DOHH2 (cell line): ENCODE results near the gene SLC12A4.
"Not testable (repeated sequence)": the region's sequence is repeated elsewhere in the genome, so short reads cannot be mapped to it uniquely, and the experiment has no call there.

ENCODE experiments used
- H3F3A ChIP-seq: fragments of 200-600 bp; sonication (generic), shearing (Covaris generic); 2 replicates; pipeline ENCODE4 v1.6.0; 2016; ENCODE audit warnings: antibody characterized with exemption, mild to moderate bottlenecking; ENCODE audit not compliant: control insufficient read depth, insufficient read depth
- H3K27ac ChIP-seq: fragments of 200-600 bp; sonication (generic); 2 replicates; pipeline ENCODE4 v1.5.1; 2014; ENCODE audit warnings: low read depth, mild to moderate bottlenecking, low read length, moderate library complexity
- H3K27me3 ChIP-seq: fragments of 200-600 bp; sonication (generic); 2 replicates; pipeline ENCODE4 v1.6.1; 2014; ENCODE audit warnings: mild to moderate bottlenecking, low read length, mixed read lengths; ENCODE audit not compliant: control insufficient read depth
- H3K36me3 ChIP-seq: fragments of 200-600 bp; sonication (generic); 2 replicates; pipeline ENCODE4 v1.6.1; 2014; ENCODE audit warnings: mild to moderate bottlenecking, low read length, moderate library complexity, mixed read lengths; ENCODE audit not compliant: control insufficient read depth
- H3K4me1 ChIP-seq: fragments of 200-600 bp; sonication (generic); 2 replicates; pipeline ENCODE4 v1.6.1; 2014; ENCODE audit warnings: mild to moderate bottlenecking, low read length, mixed read lengths; ENCODE audit not compliant: control insufficient read depth
- H3K4me2 ChIP-seq: fragments of 200-600 bp; sonication (generic); 2 replicates; pipeline ENCODE4 v1.6.0; 2014; ENCODE audit warnings: mild to moderate bottlenecking, low read length, moderate library complexity
- H3K4me3 ChIP-seq: fragments of 200-600 bp; sonication (generic); 2 replicates; pipeline ENCODE4 v1.5.1; 2014; ENCODE audit warnings: mild to moderate bottlenecking, low read length, mixed read lengths
- H3K79me2 ChIP-seq: fragments of 200-600 bp; sonication (generic); 2 replicates; pipeline ENCODE4 v1.6.1; 2014; ENCODE audit warnings: mild to moderate bottlenecking, low read length, mixed read lengths; ENCODE audit not compliant: control insufficient read depth
- H3K9me2 ChIP-seq: fragments of 200-600 bp; sonication (generic); replicated peaks from 2 replicates; pipeline ENCODE4 v1.6.1; 2014; ENCODE audit warnings: mild to moderate bottlenecking, low read length, mixed read lengths; ENCODE audit not compliant: control insufficient read depth
- H3K9me3 ChIP-seq: fragments of 200-600 bp; sonication (generic); 2 replicates; pipeline ENCODE4 v1.6.1; 2014; ENCODE audit warnings: antibody characterized with exemption, low read length, mixed read lengths; ENCODE audit not compliant: control insufficient read depth, insufficient read depth
- H4K20me1 ChIP-seq: fragments of 200-600 bp; sonication (generic); 2 replicates; pipeline ENCODE4 v1.6.0; 2014; ENCODE audit warnings: low read depth, mild to moderate bottlenecking, antibody characterized with exemption, low read length, moderate library complexity; ENCODE audit not compliant: control insufficient read depth, insufficient read depth
- EZH2phosphoT487 ChIP-seq: fragments of 200-600 bp; sonication (generic); IDR thresholded peaks from 2 replicates; pipeline ENCODE4 v1.6.1; 2017; ENCODE audit warnings: borderline replicate concordance, mild to moderate bottlenecking, antibody characterized with exemption, low read length, moderate library complexity, mixed read lengths
- TF ChIP-seq, protein P1 (sequence below): fragments of 200-600 bp; sonication (generic); IDR thresholded peaks from one replicate; pipeline ENCODE4 v1.5.1; 2014; ENCODE audit warnings: antibody characterized with exemption, mild to moderate bottlenecking, low read depth, low read length; ENCODE audit not compliant: poor library complexity, severe bottlenecking

SLC12A4 gene

GRCh38 chr16:68003031-68003430, 34.6 kb upstream of the SLC12A4 start:
- no peaks in the 10 kb centered on the region for H3K36me3 ChIP-seq
- no peak overlapping the region for H3K4me3 ChIP-seq
- H3K79me2 ChIP-seq = no peaks in the 10 kb centered on the region
- H3K9me3 ChIP-seq = no peaks in the 10 kb centered on the region
- H4K20me1 ChIP-seq = no peaks in the 10 kb centered on the region
- no peaks in the 10 kb centered on the region for H3F3A ChIP-seq
- peaks cover 30% of the 10 kb centered on the region for H3K4me1 ChIP-seq
- no peaks in the 10 kb centered on the region for H3K9me2 ChIP-seq
- no peaks in the 10 kb centered on the region for H3K27me3 ChIP-seq
- no peak for TF ChIP-seq EZH2phosphoT487
- TF ChIP-seq, protein P1, sequence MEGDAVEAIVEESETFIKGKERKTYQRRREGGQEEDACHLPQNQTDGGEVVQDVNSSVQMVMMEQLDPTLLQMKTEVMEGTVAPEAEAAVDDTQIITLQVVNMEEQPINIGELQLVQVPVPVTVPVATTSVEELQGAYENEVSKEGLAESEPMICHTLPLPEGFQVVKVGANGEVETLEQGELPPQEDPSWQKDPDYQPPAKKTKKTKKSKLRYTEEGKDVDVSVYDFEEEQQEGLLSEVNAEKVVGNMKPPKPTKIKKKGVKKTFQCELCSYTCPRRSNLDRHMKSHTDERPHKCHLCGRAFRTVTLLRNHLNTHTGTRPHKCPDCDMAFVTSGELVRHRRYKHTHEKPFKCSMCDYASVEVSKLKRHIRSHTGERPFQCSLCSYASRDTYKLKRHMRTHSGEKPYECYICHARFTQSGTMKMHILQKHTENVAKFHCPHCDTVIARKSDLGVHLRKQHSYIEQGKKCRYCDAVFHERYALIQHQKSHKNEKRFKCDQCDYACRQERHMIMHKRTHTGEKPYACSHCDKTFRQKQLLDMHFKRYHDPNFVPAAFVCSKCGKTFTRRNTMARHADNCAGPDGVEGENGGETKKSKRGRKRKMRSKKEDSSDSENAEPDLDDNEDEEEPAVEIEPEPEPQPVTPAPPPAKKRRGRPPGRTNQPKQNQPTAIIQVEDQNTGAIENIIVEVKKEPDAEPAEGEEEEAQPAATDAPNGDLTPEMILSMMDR = no peak
- no peak overlapping the region for H3K27ac ChIP-seq
- H3K4me2 ChIP-seq = no peak overlapping the region

GRCh38 chr16:68000450-68000849, 32.0 kb upstream of the SLC12A4 start:
- Histone ChIP-seq H3K4me1 (peaks cover 21% of the 10 kb centered on the region), H3K27me3 (no peaks in the 10 kb centered on the region), H3K9me2 (no peaks in the 10 kb centered on the region), H4K20me1 (no peaks in the 10 kb centered on the region), H3K36me3 (no peaks in the 10 kb centered on the region), H3K9me3 (no peaks in the 10 kb centered on the region), H3K79me2 (no peaks in the 10 kb centered on the region), H3K4me3 (peak overlapping the region; percentile 37), H3K27ac (no peak overlapping the region), H3K4me2 (peak overlapping the region; percentile 60), H3F3A (no peaks in the 10 kb centered on the region)
- no peak for TF ChIP-seq EZH2phosphoT487
- TF ChIP-seq, protein P1 = no peak

DNA sequence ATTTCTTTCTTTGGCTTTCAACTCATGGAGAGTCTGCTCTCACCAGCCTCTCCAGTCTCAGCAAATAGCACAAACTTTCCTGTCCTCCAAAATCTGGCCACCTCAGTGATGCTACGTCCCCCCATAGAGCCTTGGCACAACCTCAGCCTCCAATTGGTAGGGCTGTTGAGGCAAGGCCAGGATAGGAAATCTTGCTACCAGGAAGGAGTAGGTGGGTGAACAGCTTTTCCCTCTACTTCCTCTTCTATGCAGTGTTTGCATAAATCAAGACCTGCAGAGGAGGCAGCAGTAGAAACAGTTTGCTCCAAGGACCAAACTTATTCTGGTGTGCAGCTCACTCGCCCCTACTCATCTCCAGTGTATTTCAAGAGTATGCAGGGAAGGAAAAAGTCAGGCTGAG, 31.5 kb upstream of the SLC12A4 start:
- Histone ChIP-seq H3K4me1 (peaks cover 18% of the 10 kb centered on the region), H3K27ac (no peak overlapping the region), H3K9me3 (no peaks in the 10 kb centered on the region), H3K9me2 (no peaks in the 10 kb centered on the region), H3F3A (no peaks in the 10 kb centered on the region; the same call in 1 of the 2 replicates), H3K27me3 (no peaks in the 10 kb centered on the region), H3K36me3 (no peaks in the 10 kb centered on the region), H4K20me1 (no peaks in the 10 kb centered on the region), H3K4me3 (peak overlapping the region; percentile 37), H3K4me2 (peak overlapping the region; percentile 60), H3K79me2 (no peaks in the 10 kb centered on the region)
- TF ChIP-seq, protein P1 = no peak

DNA sequence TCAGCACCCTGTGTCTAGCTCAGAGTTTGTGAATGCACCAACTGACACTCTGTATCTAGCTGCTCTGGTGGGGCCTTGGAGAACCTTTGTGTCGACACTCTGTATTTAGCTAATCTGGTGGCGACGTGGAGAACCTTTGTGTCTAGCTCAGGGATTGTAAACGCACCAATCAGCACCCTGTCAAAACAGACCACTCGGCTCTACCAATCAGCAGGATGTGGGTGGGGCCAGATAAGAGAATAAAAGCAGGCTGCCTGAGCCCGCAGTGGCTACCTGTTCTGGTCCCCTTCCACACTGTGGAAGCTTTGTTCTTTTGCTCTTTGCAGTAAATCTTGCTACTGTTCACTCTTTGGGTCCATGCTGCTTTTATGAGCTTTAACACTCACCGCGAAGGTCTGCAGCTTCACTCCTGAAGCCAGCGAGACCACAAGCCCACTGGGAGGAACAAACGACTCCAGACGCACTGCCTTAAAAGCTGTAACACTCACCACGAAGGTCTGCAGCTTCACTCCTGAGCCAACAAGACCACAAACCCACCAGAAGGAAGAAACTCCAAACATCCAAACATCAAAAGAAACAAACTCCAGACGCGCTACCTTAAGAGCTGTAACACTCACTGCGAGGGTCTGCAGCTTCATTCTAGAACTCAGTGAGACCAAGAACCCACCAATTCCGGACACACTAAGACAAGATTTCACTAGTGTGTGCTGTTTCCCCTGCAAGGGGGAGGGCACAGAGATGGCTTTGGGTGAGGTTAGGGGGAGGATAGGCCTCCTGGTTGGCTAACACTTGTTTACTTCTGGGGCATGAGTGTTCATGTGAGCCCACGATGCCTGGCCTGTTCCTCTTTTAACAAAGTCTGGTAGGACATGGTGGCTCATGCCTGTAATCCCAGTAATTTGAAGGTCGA, 30.6 kb upstream of the SLC12A4 start, which contains the start of gene DPEP2:
Gene DPEP2 (minus strand): TSS at position 706 of the 910 bp plus-strand sequence. CDS start 6,272 bp downstream, outside the sequence.
- not testable (repeated sequence) for H3K9me3 ChIP-seq, H3K27me3 ChIP-seq, H3F3A ChIP-seq, H4K20me1 ChIP-seq, H3K27ac ChIP-seq, H3K79me2 ChIP-seq, H3K36me3 ChIP-seq, H3K9me2 ChIP-seq
- Histone ChIP-seq H3K4me3 (peak within 1 kb of the TSS; percentile 37), H3K4me1 (peaks cover 18% of the 10 kb centered on the region), H3K4me2 (peak within 1 kb of the TSS; percentile 60)

DNA sequence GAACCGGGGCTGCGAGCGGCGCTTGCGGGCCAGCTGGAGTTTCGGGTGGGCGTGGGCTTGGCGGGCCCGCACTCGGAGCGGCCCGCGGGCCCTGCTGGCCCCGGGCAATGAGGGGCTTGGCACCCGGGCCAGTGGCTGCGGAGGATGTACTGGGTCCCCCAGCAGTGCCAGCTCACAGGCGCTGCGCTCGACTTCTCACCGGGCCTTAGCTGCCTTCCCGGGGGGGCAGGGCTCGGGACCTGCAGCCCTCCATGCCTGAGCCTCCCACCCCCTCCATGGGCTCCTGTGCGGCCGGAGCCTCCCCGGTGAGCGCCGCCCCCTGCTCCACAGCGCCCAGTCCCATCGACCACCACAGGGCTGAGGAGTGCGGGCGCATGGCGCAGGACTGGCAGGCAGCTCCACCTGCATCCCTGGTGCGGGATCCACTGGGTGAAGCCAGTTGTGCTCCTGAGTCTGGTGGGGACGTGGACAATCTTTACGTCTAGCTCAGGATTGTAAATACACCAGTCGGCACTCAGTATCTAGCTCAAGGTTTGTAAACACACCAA, 29.9 kb upstream of the SLC12A4 start:
- not testable (repeated sequence) for H3K4me2 ChIP-seq, H3K9me3 ChIP-seq, H3K27me3 ChIP-seq, H4K20me1 ChIP-seq, H3F3A ChIP-seq, H3K79me2 ChIP-seq, H3K27ac ChIP-seq, H3K9me2 ChIP-seq, H3K4me3 ChIP-seq, H3K36me3 ChIP-seq
- H3K4me1 ChIP-seq = peaks cover 25% of the 10 kb centered on the region
